HUES64 (cell line): ENCODE data around the gene TMTC2.
"Not testable (repeated sequence)": the region's sequence is repeated elsewhere in the genome, so short reads cannot be mapped to it uniquely, and the experiment has no call there.

Experiments
- H3K27ac ChIP-seq: 2 replicates; pipeline ENCODE4 v1.7.0; 2013; ENCODE audit warnings: low read depth, low read length, inconsistent platforms
- H3K27me3 ChIP-seq: 2 replicates; pipeline ENCODE4 v1.6.1; 2013; ENCODE audit warnings: mild to moderate bottlenecking, low read length; ENCODE audit not compliant: insufficient read depth
- H3K36me3 ChIP-seq: 2 replicates; pipeline ENCODE4 v1.6.1; 2013; ENCODE audit warnings: mild to moderate bottlenecking, low read length; ENCODE audit not compliant: insufficient read depth
- H3K4me1 ChIP-seq: 2 replicates; pipeline ENCODE4 v1.6.1; 2013; ENCODE audit warnings: mild to moderate bottlenecking, low read length, moderate library complexity; ENCODE audit not compliant: insufficient read depth
- H3K4me3 ChIP-seq: 2 replicates; pipeline ENCODE4 v1.5.1; 2013; ENCODE audit warnings: mild to moderate bottlenecking, low read length, moderate library complexity
- H3K9ac ChIP-seq: 2 replicates; pipeline ENCODE4 v1.6.1; 2013; ENCODE audit warnings: mild to moderate bottlenecking, low read depth, low read length
- H3K9me3 ChIP-seq: 2 replicates; pipeline ENCODE4 v1.6.1; 2013; ENCODE audit warnings: low read depth, low read length; ENCODE audit not compliant: insufficient read depth
- WGBS: fragments of 150-250, 120-280 bp; methylation state at CpG from one replicate; pipeline ENCODE4 v1.1.7; 2013; ENCODE audit warnings: missing lambda C conversion rate; 5-methylcytosine and 5-hydroxymethylcytosine counted together

The TMTC2 gene

DNA sequence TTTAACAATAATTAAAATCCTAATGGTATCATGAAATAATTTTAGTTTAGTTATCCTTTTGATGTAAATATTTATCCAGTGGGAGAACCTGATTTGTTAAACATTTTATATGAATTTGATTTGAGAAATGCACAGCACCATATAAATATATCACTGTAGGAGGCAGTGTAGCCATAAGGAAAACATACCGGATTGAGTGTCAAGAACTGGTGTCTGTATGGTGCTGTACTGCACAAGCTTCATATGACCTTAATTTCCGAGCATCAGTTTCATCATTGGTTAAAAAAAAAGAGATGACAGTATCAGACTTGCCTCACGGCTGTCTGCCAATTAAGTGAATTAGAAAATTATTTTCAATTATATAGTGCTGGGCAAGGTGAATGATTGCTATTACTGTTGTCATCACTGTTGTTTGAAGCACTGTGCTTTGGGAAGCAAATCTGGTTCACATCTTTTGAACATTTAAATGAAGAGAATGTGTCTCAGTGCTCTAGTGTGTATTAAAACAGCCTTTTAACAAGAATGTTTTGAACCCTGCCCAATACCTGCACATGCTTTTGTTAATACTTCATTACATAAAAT lies 72.1 kb downstream of the TMTC2 start:
- H3K4me3 ChIP-seq = no peak overlapping the region
- H3K9ac ChIP-seq = no peak overlapping the region
- 94% methylated on average over 3 of the region's 3 CpGs for WGBS
- no peaks in the 10 kb centered on the region; the same call in 1 of the 2 replicates for H3K27me3 ChIP-seq
- peaks cover 33% of the 10 kb centered on the region for H3K4me1 ChIP-seq
- H3K27ac ChIP-seq = no peak overlapping the region
- no peaks in the 10 kb centered on the region for H3K36me3 ChIP-seq
- no peaks in the 10 kb centered on the region for H3K9me3 ChIP-seq

- Histone ChIP-seq H3K27me3 (no peaks in the 10 kb centered on the region; the same call in 1 of the 2 replicates), H3K9me3 (no peaks in the 10 kb centered on the region), H3K4me1 (peaks cover 38% of the 10 kb centered on the region), H3K9ac (no peak overlapping the region), H3K4me3 (no peak overlapping the region), H3K27ac (no peak overlapping the region), H3K36me3 (no peaks in the 10 kb centered on the region)
- 82% methylated on average over 3 of the region's 3 CpGs for WGBS
Measured at GRCh38 chr12:82760423-82760822, 73.7 kb downstream of the TMTC2 start.

DNA sequence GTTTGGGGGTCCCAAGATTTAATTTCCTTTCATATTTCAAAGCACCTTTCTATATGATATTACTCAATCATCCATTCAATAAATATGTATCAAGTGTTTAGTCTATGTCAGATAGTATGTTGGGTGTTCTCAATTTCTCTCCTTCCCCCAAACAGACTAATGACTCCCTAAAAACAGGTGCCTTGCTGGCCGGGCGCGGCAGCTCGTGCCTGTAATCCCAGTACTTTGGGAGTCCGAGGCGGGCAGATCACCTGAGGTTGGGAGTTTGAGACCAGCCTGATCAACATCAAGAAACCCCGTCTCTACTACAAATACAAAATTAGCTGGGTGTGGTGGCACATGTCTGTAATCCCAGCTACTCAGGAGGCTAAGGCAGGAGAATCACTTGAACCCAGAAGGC lies 78.5 kb downstream of the TMTC2 start:
- not testable (repeated sequence) for H3K4me3 ChIP-seq, H3K9me3 ChIP-seq, H3K36me3 ChIP-seq, H3K27ac ChIP-seq, H3K9ac ChIP-seq, H3K27me3 ChIP-seq
- 96% methylated on average over 7 of the region's 7 CpGs for WGBS
- H3K4me1 ChIP-seq = peaks cover 11% of the 10 kb centered on the region; the same call in 1 of the 2 replicates

DNA sequence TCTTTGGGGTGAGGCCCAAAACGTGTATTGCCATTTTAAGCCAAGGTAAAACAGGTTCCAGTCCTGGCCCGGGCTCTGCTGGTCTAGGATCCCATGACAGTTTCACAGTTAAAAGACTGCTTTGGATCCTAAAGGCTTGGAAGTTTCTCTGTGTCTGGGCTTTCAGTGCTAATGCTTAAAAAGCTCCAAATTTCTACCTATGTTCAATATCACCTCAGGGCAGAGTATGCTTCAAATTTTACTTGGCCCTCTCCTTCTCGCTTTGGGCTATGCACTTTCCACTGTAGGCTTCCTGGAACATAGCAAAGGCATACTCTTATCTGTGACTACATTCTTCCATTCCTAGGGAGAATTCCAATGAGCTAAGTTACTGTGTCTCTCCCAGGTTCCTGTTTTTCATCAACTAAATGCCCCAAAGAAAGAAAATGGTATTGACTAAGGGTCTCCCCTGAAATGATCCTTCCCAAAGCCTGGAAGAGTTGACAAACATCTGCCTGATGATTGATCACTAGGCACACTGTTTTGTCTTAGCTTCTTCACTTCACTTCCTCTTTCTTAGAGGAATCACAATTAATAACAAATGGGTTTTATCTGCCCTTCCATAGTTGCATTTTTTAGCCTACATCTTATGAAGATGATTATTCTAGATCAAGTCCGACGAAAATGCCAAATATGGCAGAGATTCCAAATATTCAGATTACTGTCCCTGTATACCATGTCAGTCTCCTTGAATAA lies 79.4 kb downstream of the TMTC2 start:
- H3K4me1 ChIP-seq = peaks cover 6% of the 10 kb centered on the region; the same call in 1 of the 2 replicates
- H3K36me3 ChIP-seq = no peaks in the 10 kb centered on the region
- no peaks in the 10 kb centered on the region for H3K9me3 ChIP-seq
- H3K4me3 ChIP-seq = no peak overlapping the region
- no peaks in the 10 kb centered on the region for H3K27me3 ChIP-seq
- WGBS = 93% methylated on average over 5 of the region's 5 CpGs
- H3K27ac ChIP-seq = no peak overlapping the region
- H3K9ac ChIP-seq = no peak overlapping the region

- no peaks in the 10 kb centered on the region for H3K9me3 ChIP-seq
- no peaks in the 10 kb centered on the region; the same call in 1 of the 2 replicates for H3K4me1 ChIP-seq
- H3K9ac ChIP-seq = no peak overlapping the region
- H3K27ac ChIP-seq = no peak overlapping the region
- H3K36me3 ChIP-seq = no peaks in the 10 kb centered on the region
- no peak overlapping the region for H3K4me3 ChIP-seq
- WGBS = 88% methylated on average over 5 of the region's 5 CpGs
- H3K27me3 ChIP-seq = no peaks in the 10 kb centered on the region
Measured at GRCh38 chr12:82774666-82775065, 88.0 kb downstream of the TMTC2 start.

DNA sequence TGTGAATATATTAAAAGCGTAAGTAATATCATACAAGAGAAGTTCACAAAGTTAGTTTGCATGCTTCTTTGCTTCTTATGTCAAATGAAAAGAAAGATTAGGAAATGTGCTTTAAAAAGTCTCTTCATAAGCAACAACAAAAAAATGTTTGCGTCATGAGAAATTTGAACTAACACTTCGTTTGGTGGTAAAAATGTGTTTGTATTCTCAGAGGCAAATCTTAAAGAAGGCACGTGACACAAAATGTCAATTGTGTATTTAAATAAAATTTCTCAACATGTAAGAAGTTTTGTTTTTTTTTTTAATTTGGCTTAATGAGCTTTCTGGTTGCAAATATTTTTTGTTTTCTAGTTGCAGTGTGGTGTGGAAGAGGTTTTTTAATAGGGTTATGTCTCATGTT lies 93.8 kb downstream of the TMTC2 start:
- Histone ChIP-seq H3K4me1 (peaks cover 42% of the 10 kb centered on the region), H3K27me3 (peaks cover 19% of the 10 kb centered on the region; the same call in 1 of the 2 replicates), H3K9ac (no peak overlapping the region), H3K9me3 (no peaks in the 10 kb centered on the region), H3K27ac (no peak overlapping the region; the same call in 1 of the 2 replicates), H3K4me3 (no peak overlapping the region), H3K36me3 (no peaks in the 10 kb centered on the region)
- WGBS = 91% methylated on average over 4 of the region's 4 CpGs

DNA sequence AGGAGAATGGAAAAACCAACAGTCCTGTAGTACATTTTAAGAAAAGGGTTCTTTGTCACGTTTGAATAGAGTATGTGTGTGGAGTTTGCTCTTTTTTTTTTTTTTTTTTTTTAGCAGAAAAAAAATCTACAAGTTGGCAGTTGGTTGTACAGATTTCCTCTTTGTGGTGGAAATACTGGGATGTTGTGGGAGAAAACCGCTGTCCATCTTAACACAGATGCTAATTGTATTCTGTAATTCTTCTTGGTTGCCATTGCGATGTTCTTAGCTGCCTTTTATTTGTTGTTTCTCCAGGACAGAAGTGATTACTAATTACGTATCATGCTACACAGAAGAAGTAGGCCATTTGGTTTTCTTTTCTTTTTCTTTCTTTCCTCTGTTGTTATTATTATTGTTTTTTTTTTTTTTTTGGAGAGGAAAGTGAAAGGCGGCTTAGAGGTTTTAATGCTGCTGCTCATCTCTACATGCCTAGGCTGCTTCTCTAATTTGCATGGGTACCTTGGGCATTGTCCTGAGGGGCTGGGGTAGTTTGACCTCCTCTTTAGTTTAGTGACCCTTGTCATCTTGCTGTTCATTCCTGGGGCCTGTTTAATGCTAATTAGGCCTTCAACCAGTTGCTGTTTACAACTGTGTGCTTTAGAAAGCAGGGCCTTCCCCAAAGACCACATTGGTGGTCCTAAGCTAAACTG lies 94.7 kb downstream of the TMTC2 start:
- Histone ChIP-seq H3K27me3 (peaks cover 19% of the 10 kb centered on the region; the same call in 1 of the 2 replicates), H3K27ac (no peak overlapping the region; the same call in 1 of the 2 replicates), H3K36me3 (no peaks in the 10 kb centered on the region), H3K4me3 (0 out of 2 replicates have a peak overlapping the region, but pooled peaks have one; percentile 5), H3K9ac (no peak overlapping the region), H3K4me1 (peaks cover 50% of the 10 kb centered on the region), H3K9me3 (no peaks in the 10 kb centered on the region)
- WGBS = 46% methylated on average over 4 of the region's 5 CpGs

GRCh38 chr12:82783435-82783834 lies 96.7 kb downstream of the TMTC2 start:
- Histone ChIP-seq H3K27ac (no peak overlapping the region), H3K9ac (no peak overlapping the region), H3K4me3 (no peak overlapping the region), H3K9me3 (no peaks in the 10 kb centered on the region), H3K4me1 (peaks cover 58% of the 10 kb centered on the region), H3K27me3 (peaks cover 19% of the 10 kb centered on the region; the same call in 1 of the 2 replicates), H3K36me3 (no peaks in the 10 kb centered on the region)
- WGBS = 80% methylated on average over 1 of the region's 2 CpGs

DNA sequence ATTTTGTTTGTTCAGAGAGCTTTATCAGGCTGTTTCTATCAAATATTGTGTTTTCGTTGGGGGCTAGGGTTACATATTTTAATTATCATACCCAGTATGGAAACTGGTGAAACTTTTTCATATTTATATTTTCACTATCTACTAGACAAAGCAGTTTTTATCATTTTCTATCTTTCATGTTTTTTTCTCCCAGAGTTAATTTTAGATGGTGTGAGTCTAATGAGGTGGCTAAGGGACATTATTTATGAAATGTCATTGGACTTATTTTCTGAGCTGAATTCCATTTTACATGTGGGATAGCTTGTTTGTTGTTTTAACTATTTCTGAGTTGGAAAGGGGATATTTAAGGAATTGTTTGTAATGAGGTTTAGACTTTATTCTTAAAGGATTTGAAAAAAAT lies 100.3 kb downstream of the TMTC2 start:
- WGBS = no CpG with 5 or more reads among the region's 1 CpG
- Histone ChIP-seq H3K36me3 (no peaks in the 10 kb centered on the region), H3K9me3 (no peaks in the 10 kb centered on the region), H3K4me3 (no peak overlapping the region), H3K27me3 (peaks cover 7% of the 10 kb centered on the region; the same call in 1 of the 2 replicates), H3K9ac (no peak overlapping the region), H3K27ac (no peak overlapping the region), H3K4me1 (peaks cover 42% of the 10 kb centered on the region)

DNA sequence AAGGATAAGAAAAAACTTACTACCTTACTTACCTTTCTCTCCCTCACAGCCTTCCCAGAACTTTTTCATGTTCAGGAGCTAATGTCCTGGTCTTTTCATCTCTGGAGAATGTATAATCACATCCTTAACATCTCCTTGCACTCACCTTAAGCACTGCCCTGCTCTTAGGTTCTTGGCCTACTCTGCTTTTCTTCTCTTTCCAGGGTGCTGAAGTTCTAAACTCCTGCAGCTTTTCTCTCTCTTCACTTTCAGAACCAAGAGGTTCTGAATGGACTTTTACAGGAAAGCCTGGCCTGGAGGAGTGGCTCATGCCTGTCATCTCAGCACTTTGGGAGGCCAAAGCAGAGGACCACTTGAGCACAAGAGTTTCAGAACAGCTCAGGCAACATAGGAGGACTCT lies 101.9 kb downstream of the TMTC2 start:
- no peaks in the 10 kb centered on the region for H3K9me3 ChIP-seq
- no peak overlapping the region for H3K27ac ChIP-seq
- no peaks in the 10 kb centered on the region for H3K36me3 ChIP-seq
- H3K9ac ChIP-seq = no peak overlapping the region
- H3K27me3 ChIP-seq = no peaks in the 10 kb centered on the region
- peaks cover 34% of the 10 kb centered on the region for H3K4me1 ChIP-seq
- no peak overlapping the region for H3K4me3 ChIP-seq

DNA sequence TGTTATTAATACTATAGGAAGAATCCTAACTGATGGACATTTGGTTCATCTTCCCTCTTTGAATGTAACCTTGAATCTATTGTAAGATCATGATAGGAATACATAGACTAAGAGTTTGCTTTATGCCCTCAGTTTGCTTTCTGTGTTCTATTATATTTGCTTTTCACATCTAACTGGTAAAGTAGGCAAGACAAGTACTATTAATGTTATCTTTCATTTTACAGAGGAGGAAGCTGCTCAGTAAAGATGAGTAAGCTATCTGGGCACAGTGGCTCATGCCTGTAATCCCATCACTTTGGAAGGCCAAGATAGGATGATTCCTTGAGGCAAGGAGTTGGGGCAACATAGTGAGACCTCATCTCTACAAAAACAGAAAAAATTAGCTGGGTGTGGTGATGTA lies 103.0 kb downstream of the TMTC2 start:
- no peak overlapping the region for H3K9ac ChIP-seq
- no peaks in the 10 kb centered on the region for H3K27me3 ChIP-seq
- no peaks in the 10 kb centered on the region for H3K9me3 ChIP-seq
- peaks cover 39% of the 10 kb centered on the region for H3K4me1 ChIP-seq
- no peak overlapping the region for H3K27ac ChIP-seq
- no peaks in the 10 kb centered on the region for H3K36me3 ChIP-seq
- H3K4me3 ChIP-seq = no peak overlapping the region
